Activated naive CD4-positive, alpha-beta T cell (primary cell): ENCODE data around the gene PCSK1N.
"Not testable (repeated sequence)": the region's sequence is repeated elsewhere in the genome, so short reads cannot be mapped to it uniquely, and the experiment has no call there.

Experiments
- DNase-seq, 4 experiments: peaks; one replicate each; lab custom pipeline; 2025; lab: John Stamatoyannopoulos, UW

The PCSK1N gene

DNA sequence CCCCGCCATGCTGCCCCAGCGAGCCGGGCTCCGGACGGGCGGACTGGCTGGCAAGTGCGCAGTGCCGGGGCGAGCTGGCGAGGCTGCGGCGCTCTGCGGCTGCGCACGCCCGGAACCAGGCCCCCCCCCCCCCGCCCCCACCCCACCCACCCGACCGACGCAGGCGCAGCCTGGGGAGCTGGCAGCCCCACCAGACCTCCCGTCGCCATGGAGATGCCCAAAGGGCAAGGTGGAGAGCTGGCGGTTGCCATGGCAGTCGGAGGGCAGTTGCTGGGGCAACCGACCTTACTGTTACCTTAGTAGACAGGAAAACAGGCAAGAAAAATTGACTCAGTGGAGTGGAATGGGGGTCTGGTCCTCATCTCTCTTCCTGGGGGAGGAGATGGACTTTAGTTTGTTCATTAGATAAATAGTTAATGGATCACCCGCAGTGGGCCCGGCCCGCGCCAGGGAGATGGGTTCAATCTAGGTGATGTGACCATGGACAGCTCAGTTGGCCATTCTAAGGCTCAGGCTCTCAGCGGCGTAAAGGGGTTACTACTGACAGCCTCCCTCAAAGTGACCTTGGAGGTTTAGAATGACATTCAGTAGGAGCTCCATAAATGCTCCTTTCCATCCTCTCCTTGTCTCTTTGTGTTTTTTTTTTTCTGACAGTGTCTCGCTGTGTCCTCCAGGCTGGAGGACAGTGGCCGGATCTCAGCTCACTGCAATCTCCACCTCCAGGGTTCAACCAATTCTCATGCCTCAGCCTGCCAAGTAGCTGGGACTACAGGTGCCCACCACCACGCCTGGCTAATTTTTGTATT is at the start of gene PCSK1N:
Gene PCSK1N (minus strand): TSS at position 87 of the 806 bp plus-strand sequence. CDS start 78 bp downstream, at position 9.
- peak in 1 of 4 experiments; percentile 16 for DNase-seq

GRCh38 chrX:48883729-48884128 is 48.3 kb upstream of the PCSK1N start:
- DNase-seq = no peak

- DNase-seq = not testable (repeated sequence)
These were observed 41.5 kb upstream of the PCSK1N start for GRCh38 chrX:48876944-48877343.

- DNase-seq = not testable (repeated sequence)
These were observed 36.6 kb upstream of the PCSK1N start for GRCh38 chrX:48872017-48872416.

DNA sequence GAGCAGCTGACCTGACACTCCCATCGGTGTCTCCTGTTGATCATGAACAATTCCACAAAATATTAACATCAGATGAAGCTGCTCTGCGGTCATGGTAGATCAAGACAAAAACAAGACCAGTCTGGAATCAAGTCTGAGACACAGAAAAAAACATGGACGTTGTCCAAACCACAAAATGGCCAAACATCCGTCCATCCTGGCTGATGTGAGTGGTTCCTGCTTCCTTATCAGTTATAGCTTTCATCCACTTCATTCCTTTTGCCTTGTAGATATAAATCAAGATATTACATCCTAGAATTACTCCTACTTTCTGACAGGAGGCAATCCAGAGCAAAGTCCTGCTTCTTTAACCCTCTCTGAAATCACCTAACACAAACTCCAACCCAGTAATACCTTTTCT is 28.8 kb upstream of the PCSK1N start:
- no peak for DNase-seq

DNA sequence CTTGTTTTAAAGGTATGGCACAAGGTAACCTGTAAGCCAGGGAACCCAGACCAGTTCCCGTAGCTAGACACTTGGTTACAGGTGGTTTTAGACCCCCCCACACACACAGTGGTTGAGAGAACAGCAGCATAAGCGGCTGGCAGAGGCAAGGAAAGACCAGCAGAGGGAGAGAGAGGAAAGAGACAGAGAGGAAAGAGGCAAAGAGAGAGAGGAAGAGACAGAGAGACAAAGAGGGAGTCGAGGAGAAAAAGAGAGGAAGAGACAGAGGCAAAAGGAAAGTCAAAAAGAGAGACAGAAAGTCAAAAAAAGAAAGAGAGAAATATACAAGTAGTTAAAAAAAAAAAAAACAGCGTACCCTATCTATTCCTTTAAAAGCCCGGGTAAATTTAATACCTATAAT is 19.5 kb upstream of the PCSK1N start:
- DNase-seq = no peak

DNA sequence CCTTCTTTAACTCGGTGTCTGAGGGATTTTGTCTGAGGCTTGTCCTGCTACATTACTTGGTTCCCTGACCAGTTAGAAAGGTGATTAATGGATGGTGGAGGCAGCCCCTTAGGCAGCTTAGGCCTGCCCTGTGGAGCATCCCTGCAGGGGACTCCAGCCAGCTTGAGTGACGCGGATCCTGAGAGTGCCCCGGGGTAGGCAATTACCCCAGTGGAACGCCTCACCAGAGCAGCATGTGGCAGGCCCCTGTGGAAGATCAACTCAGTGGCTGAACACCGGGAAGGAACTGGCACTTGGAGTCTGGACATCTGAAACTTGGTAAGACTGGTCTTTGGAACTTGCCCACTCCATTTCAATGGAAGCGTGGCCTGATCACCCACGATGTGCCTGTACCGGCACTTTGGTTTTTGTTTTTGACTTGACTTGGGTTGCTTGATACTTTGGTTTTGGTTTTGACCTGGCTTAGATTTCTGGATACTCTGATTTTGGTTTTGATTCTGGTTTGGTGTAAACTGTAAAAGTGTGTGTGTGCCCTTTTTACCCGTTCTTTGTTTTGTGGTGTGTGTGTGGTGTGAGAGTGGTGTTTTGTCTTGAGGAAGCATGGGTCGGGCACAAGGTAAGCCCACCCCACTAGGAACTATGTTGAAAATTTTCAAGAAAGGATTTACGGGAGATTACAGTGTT is 18.9 kb upstream of the PCSK1N start:
- not testable (repeated sequence) for DNase-seq

GRCh38 chrX:48853494-48853893 is 18.1 kb upstream of the PCSK1N start:
- not testable (repeated sequence) for DNase-seq

DNA sequence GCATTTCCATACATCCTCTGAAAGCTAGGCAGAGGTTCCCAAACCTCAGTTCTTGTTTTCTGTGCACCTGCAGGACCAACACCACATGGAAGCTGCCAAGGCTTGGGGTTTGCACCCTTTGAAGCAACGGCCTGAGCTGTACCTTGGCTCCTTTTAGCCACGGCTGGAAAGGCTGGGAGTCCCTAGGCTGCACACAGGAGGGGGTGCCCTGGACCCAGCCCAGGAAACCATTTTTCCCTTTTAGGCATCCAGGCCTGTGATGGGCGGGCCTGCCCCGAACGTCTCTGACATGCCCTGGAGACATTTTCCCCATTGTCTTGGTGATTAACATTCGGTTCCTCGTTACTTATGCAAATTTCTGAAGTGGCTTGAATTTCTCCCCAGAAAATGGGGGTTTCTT is 17.4 kb upstream of the PCSK1N start:
- no peak for DNase-seq

DNA sequence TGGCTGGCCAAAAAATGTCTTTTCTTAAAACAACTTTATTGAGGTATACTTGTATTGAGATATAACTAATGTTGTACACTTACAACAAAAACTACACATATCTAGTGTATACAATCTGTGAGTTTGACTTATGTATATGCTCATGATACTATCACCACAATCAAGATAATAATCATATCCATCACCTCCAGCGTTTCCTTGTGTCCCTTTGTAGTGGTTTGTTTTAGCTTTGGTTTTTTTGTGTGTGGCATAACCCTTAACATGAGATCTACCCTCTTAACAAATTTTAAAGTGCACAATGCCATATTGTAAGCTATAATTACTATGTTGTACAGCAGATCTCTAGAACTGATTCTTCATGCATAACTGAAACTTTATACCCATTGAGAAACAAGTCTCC is 13.4 kb upstream of the PCSK1N start:
- DNase-seq = no peak

DNA sequence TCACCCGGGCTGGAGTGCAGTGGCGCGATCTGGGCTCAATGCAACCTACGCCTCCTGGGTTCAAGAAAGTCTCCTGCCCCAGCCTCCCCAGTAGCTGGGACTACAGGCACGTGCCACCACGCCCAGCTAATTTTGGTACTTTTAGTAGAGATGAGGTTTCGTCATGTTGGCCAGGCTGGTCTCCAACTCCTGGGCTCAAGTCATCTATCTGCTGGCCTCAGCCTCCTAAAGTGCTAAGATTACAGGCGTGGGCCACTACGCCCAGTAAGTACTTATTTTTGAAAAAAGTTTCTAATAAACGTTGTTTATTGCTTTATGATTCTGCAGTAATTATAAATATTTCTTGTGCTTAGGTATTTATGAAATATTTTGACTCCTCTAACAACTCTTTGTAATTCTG is 4.3 kb upstream of the PCSK1N start:
- DNase-seq = no peak

DNA sequence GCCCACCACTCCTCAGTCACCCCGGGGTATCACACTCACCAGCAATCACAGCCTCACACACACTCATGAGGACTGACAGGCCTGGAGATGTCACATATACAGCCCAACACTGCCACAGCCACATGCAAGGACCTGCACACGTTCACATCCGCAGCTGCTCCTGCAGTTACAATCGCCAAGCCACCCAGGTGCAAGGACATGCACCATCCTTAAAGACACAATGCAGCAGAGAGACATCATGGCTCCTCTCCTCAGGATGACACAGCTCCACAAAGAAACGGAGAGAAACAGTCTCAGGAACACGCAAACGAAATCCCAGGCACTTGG is 1.1 kb downstream of the PCSK1N start:
- DNase-seq = no peak

DNA sequence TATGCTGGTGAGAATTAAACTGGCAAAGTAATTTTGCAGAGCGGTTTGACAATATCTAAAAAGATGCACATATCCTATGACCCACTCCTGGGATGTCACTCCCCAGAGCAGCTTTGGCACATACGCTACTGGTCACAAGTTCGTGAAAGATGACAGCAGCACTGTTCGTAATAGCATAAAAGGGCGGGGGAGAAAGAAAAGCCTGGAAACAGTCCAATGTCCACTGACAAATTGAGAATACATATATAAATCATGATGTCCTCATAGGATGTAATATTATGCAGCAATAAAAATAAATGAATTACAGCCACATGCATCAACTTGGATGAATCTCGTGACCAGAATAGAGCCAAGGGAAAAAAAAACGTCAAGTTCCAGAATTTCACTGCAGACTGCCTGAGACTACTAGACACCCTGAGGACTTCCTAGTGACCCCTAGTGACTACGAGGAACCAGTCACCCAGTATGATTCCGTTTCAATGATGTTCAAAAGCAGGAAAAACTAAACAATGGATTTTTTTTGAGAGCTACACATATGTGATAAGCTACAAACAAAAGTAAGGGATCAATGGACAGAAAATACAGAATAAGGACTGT is 1.8 kb downstream of the PCSK1N start:
- no peak for DNase-seq

DNA sequence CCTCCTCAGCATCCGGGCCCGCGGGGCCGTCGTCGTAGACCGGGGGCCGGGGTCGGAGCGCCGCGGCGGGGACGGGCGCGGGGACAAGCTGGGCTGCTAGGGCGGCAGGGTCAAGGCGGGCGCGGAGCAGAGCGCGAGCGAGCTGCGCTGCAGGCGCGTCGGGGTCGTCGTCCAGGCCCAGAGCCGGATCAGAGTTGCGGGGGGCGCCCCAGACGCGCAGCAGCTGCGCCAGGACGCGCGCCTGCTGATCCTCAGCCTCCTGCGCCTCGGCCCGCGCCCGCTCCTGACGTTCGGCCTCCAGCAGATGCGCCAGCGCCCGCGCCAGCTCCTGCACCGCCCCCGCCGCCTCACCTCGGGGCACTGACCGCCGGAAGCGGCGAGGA is 3.5 kb downstream of the PCSK1N start:
- no peak for DNase-seq

DNA sequence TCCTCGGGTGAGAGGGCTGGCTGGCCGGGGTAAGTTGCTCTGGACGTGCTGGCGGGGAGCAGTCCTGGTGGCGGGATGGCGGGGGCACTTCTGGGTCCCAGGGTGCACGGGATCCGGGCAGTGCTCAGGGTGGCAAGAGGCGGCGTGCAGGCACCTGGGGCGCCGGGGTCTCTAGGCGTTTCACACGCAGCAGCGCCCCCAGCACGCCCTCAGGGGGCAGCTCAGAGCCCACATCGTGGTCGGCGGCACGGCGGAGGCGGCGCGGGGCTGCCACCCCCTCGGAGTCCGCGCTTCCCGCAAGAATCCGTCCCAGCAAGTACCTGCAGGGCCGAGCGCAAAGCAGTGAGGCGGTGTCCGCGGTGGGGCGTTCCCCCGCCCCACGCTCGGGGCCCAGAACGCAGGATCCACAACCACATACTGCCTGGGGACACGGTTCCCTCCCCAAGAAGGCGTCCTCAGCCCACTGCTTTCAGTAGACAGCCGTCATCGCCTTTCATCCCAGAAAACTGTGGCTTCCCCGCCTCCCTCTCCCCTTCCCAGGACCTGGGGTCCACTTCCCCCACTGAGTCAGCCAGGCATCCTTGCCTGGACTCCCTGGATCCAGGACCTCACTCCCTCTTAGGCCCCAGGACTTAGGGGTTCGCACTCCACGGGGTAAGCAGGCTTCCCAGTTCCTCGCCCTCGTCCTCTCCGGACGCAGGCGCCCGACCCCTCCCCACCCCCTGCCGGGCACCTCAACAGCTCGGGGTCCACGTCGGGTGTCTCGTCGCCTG is 4.1 kb downstream of the PCSK1N start:
- DNase-seq = no peak

DNA sequence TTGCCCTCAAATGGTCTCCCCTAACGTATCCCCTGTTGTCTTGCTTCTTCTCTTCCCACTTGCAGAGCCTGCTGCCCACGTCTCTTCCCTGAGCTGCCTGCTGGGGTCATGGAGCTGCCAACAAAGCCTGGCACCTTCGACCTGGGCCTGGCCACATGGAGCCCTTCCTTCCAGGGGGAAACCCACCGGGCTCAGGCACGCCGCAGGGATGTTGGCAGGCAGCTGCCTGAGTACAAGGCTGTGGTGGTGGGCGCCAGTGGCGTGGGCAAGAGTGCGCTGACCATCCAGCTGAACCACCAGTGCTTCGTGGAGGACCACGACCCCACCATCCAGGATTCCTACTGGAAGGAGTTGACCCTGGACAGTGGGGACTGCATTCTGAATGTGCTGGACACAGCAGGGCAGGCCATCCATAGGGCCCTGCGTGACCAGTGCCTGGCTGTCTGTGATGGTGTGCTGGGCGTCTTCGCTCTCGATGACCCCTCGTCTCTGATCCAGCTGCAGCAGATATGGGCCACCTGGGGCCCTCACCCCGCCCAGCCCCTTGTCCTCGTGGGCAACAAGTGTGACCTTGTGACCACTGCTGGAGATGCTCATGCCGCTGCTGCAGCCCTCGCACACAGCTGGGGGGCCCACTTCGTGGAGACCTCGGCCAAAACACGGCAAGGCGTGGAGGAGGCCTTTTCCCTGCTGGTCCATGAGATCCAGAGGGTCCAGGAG is 6.2 kb downstream of the PCSK1N start:
- no peak for DNase-seq

- DNase-seq = no peak
These were observed 7.8 kb downstream of the PCSK1N start for GRCh38 chrX:48827654-48827968.

DNA sequence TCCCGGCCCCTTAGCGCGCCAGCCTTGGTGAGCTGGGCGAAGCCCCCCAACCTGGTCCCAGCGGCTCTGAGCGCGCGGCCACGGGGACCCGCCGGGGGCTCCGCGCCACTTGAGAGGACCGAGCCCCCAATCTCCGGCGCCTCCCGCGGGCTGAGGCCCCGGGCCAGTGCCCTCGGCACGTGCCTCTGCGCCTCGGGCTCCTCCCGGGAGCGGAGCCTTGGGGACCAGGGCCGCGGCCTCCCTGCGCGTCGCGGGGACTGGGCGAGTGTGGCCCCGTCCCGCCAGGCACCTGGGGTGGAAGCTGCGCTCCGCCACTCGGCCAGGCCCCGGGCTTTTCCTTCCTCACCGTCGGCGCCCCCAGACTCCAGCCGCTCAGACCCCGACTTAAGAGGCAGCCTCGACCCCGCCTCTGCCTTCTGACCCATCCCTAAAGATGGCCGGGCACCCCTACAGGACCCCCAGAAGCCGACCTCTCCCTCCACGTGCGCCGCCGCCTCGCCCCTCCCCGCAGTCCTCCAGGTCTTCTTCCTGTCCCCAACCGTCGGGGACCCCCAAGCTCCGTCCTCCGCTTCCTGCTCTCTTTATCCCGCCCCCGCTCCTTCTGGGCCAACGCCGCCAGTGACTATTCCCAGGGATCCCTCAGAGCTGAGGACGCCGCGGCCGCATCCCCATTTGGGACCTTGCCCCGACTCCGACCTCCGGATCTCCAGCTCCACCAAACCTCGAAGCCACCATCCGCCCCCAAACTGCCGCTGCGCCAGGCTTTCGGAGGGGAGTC is 8.3 kb downstream of the PCSK1N start:
- DNase-seq = no peak

- DNase-seq = no peak
These were observed 9.1 kb downstream of the PCSK1N start, which contains the start of gene ERAS for GRCh38 chrX:48826135-48826875. TSS of gene ERAS (plus strand) at chrX:48826513. CDS start at chrX:48829124, 2,611 bp downstream.

GRCh38 chrX:48824066-48824465 is 11.3 kb downstream of the PCSK1N start:
- no peak for DNase-seq
